ENCODE data around the gene CAVIN2.

GRCh38 chr2:191866195-191866594 lies 19.3 kb upstream of the CAVIN2 start:
- TF ChIP-seq POLR2A (IDR thresholded peaks at IDR 0.05): no peak
- TF ChIP-seq, protein P1, sequence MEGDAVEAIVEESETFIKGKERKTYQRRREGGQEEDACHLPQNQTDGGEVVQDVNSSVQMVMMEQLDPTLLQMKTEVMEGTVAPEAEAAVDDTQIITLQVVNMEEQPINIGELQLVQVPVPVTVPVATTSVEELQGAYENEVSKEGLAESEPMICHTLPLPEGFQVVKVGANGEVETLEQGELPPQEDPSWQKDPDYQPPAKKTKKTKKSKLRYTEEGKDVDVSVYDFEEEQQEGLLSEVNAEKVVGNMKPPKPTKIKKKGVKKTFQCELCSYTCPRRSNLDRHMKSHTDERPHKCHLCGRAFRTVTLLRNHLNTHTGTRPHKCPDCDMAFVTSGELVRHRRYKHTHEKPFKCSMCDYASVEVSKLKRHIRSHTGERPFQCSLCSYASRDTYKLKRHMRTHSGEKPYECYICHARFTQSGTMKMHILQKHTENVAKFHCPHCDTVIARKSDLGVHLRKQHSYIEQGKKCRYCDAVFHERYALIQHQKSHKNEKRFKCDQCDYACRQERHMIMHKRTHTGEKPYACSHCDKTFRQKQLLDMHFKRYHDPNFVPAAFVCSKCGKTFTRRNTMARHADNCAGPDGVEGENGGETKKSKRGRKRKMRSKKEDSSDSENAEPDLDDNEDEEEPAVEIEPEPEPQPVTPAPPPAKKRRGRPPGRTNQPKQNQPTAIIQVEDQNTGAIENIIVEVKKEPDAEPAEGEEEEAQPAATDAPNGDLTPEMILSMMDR (IDR thresholded peaks at IDR 0.05): no peak
